Loucy (cell line): ENCODE data around the gene C17orf114.

Experiments used
- H2AFZ ChIP-seq: fragments of 200-600 bp; sonication (generic); 2 replicates; pipeline ENCODE4 v1.6.0; 2016; ENCODE audit warnings: antibody characterized with exemption, mild to moderate bottlenecking, low read length, moderate library complexity
- H3F3A ChIP-seq: fragments of 200-600 bp; 2 replicates; pipeline ENCODE4 v1.6.0; 2016; ENCODE audit warnings: antibody characterized with exemption, low read depth, mild to moderate bottlenecking
- H3K27me3 ChIP-seq: fragments of 200-600 bp; sonication (generic); 2 replicates; pipeline ENCODE4 v1.6.1; 2014; ENCODE audit warnings: low read length, mild to moderate bottlenecking; ENCODE audit not compliant: insufficient read depth, poor library complexity, severe bottlenecking
- H3K36me3 ChIP-seq: fragments of 200-600 bp; sonication (generic); 2 replicates; pipeline ENCODE4 v1.6.1; 2016; ENCODE audit warnings: low read length; ENCODE audit not compliant: insufficient read depth
- H3K4me1 ChIP-seq: fragments of 200-600 bp; sonication (generic); 2 replicates; pipeline ENCODE4 v1.5.1; 2014; ENCODE audit warnings: low read length, mild to moderate bottlenecking; ENCODE audit not compliant: insufficient read depth, poor library complexity, severe bottlenecking
- H3K4me2 ChIP-seq: fragments of 200-600 bp; sonication (generic); 2 replicates; pipeline ENCODE4 v1.6.0; 2014; ENCODE audit warnings: antibody characterized with exemption, low read length, low read depth, mild to moderate bottlenecking; ENCODE audit not compliant: poor library complexity, severe bottlenecking
- H3K4me3 ChIP-seq: fragments of 200-600 bp; sonication (generic); 2 replicates; pipeline ENCODE4 v1.5.1; 2014; ENCODE audit warnings: low read length, mild to moderate bottlenecking, mixed read lengths; ENCODE audit not compliant: poor library complexity, severe bottlenecking
- H3K79me2 ChIP-seq: fragments of 200-600 bp; sonication (generic); 2 replicates; pipeline ENCODE4 v1.6.1; 2014; ENCODE audit warnings: low read length; ENCODE audit not compliant: insufficient read depth
- H3K9ac ChIP-seq: fragments of 200-600 bp; sonication (generic); 2 replicates; pipeline ENCODE4 v1.6.0; 2014; ENCODE audit warnings: mild to moderate bottlenecking, low read depth, low read length, moderate library complexity; ENCODE audit not compliant: poor library complexity, severe bottlenecking
- H3K9me2 ChIP-seq: fragments of 200-600 bp; sonication (generic); replicated peaks from 2 replicates; pipeline ENCODE4 v1.6.1; 2016; ENCODE audit warnings: low read depth, low read length, mixed read lengths
- H3K9me3 ChIP-seq: fragments of 200-600 bp; sonication (generic); 2 replicates; pipeline ENCODE4 v1.6.1; 2014; ENCODE audit warnings: mild to moderate bottlenecking, antibody characterized with exemption, low read length, low read depth; ENCODE audit not compliant: insufficient read depth
- H4K20me1 ChIP-seq: fragments of 200-600 bp; sonication (generic); 2 replicates; pipeline ENCODE4 v1.6.0; 2014; ENCODE audit warnings: antibody characterized with exemption, low read length, mild to moderate bottlenecking; ENCODE audit not compliant: insufficient read depth, poor library complexity, severe bottlenecking
- CTCF ChIP-seq: fragments of 200-600 bp; sonication (generic); conservative IDR thresholded peaks from 2 replicates; pipeline ENCODE4 v1.5.1; 2014; ENCODE audit warnings: mild to moderate bottlenecking, antibody characterized with exemption, low read length
- EZH2phosphoT487 ChIP-seq: fragments of 200-600 bp; IDR thresholded peaks from 2 replicates; pipeline ENCODE4 v1.6.1; 2018; ENCODE audit warnings: antibody characterized with exemption, mild to moderate bottlenecking, moderate library complexity, borderline replicate concordance

C17orf114 gene

GRCh38 chr17:4782652-4783051 lies 19.5 kb downstream of the C17orf114 start:
- H3K9ac ChIP-seq: no peak overlapping the region
- H4K20me1 ChIP-seq: no peaks in the 10 kb centered on the region
- H3K9me2 ChIP-seq: no peaks in the 10 kb centered on the region
- H3K4me1 ChIP-seq: no peaks in the 10 kb centered on the region
- no peaks in the 10 kb centered on the region for H3K9me3 ChIP-seq
- no peak overlapping the region for H3K4me2 ChIP-seq
- no peak for TF ChIP-seq EZH2phosphoT487
- no peak for TF ChIP-seq CTCF
- H2AFZ ChIP-seq: no peak overlapping the region
- H3K79me2 ChIP-seq: no peaks in the 10 kb centered on the region
- no peak overlapping the region for H3K4me3 ChIP-seq
- no peaks in the 10 kb centered on the region for H3K27me3 ChIP-seq
- H3K36me3 ChIP-seq: no peaks in the 10 kb centered on the region
- no peaks in the 10 kb centered on the region for H3F3A ChIP-seq

GRCh38 chr17:4780325-4780955 lies 21.7 kb downstream of the C17orf114 start:
- Histone ChIP-seq H3K79me2 (no peaks in the 10 kb centered on the region), H4K20me1 (no peaks in the 10 kb centered on the region), H3K9me2 (no peaks in the 10 kb centered on the region), H3K9ac (no peak overlapping the region), H3K4me1 (no peaks in the 10 kb centered on the region), H3K9me3 (no peaks in the 10 kb centered on the region), H3F3A (no peaks in the 10 kb centered on the region), H3K4me3 (no peak overlapping the region), H3K27me3 (no peaks in the 10 kb centered on the region), H3K36me3 (no peaks in the 10 kb centered on the region), H2AFZ (no peak overlapping the region), H3K4me2 (no peak overlapping the region)
- TF ChIP-seq CTCF (no peak), EZH2phosphoT487 (no peak)

- no peaks in the 10 kb centered on the region for H3K9me2 ChIP-seq
- H3K9me3 ChIP-seq: no peaks in the 10 kb centered on the region
- no peak overlapping the region for H3K4me3 ChIP-seq
- H3K27me3 ChIP-seq: no peaks in the 10 kb centered on the region
- no peaks in the 10 kb centered on the region for H3K79me2 ChIP-seq
- TF ChIP-seq CTCF: no peak
- TF ChIP-seq EZH2phosphoT487: no peak
- H2AFZ ChIP-seq: no peak overlapping the region
- H3K4me1 ChIP-seq: no peaks in the 10 kb centered on the region
- H3K36me3 ChIP-seq: no peaks in the 10 kb centered on the region
- H3K9ac ChIP-seq: no peak overlapping the region
- H4K20me1 ChIP-seq: no peaks in the 10 kb centered on the region
- no peak overlapping the region for H3K4me2 ChIP-seq
- no peaks in the 10 kb centered on the region for H3F3A ChIP-seq
These were observed 24.0 kb downstream of the C17orf114 start for GRCh38 chr17:4777969-4778760.
